HepG2 (cell line): ENCODE data around the gene CREG2. TPM values are rescaled to one million over a fixed set of nuclear protein-coding genes. Genes with fewer than 3 reads are reported as not detected.
A peak's percentile ranks its signal among the peaks of the same experiment; 100 is the strongest.

Experiments
- ARNTL ChIP-seq: sonication (generic); formaldehyde crosslinking; IDR thresholded peaks from 2 replicates; pipeline ENCODE4 v1.4.0; 2020; ENCODE audit warnings: mild to moderate bottlenecking, missing genetic modification reagents
- CBX1 ChIP-seq: IDR thresholded peaks from one replicate; pipeline ENCODE4 v1.6.1; 2016; ENCODE audit warnings: antibody characterized with exemption, low read depth
- CHD2 ChIP-seq: IDR thresholded peaks from 2 replicates; pipeline ENCODE4 v1.6.1; 2011; ENCODE audit warnings: low read depth, low read length, improper control_type of control experiment
- DNMT1 ChIP-seq: sonication (generic); formaldehyde crosslinking; IDR thresholded peaks from 2 replicates; pipeline ENCODE4 v1.5.1; 2020; ENCODE audit warnings: mild to moderate bottlenecking, missing genetic modification reagents
- ETS1 ChIP-seq: sonication (generic); formaldehyde crosslinking; IDR thresholded peaks from 2 replicates; pipeline ENCODE4 v1.4.0; 2020; ENCODE audit warnings: missing genetic modification reagents
- GLI4 ChIP-seq: sonication (generic); formaldehyde crosslinking; IDR thresholded peaks from 2 replicates; pipeline ENCODE4 v1.5.1; 2020; ENCODE audit warnings: missing genetic modification reagents, mild to moderate bottlenecking, moderate library complexity, borderline replicate concordance
- HIVEP1 ChIP-seq: sonication (generic); formaldehyde crosslinking; IDR thresholded peaks from 2 replicates; pipeline ENCODE4 v1.4.0; 2020; ENCODE audit warnings: mild to moderate bottlenecking, missing genetic modification reagents
- MEIS1 ChIP-seq: sonication (generic); formaldehyde crosslinking; IDR thresholded peaks from 2 replicates; pipeline ENCODE4 v1.9.0; 2021; ENCODE audit warnings: mild to moderate bottlenecking, missing genetic modification reagents, moderate library complexity, borderline replicate concordance
- MTF2 ChIP-seq: sonication (generic); formaldehyde crosslinking; IDR thresholded peaks from 2 replicates; pipeline ENCODE4 v1.5.0; 2020; ENCODE audit warnings: missing genetic modification reagents, borderline replicate concordance
- MXD1 ChIP-seq: sonication (generic); formaldehyde crosslinking; IDR thresholded peaks from 2 replicates; pipeline ENCODE4 v1.4.0; 2020; ENCODE audit warnings: mild to moderate bottlenecking, missing genetic modification reagents
- NR3C1 ChIP-seq: sonication (generic); formaldehyde crosslinking; IDR thresholded peaks from 2 replicates; pipeline ENCODE4 v1.4.0; 2020; ENCODE audit warnings: missing genetic modification reagents
- POLR2A ChIP-seq, 2 experiments: IDR thresholded peaks; 2 replicates each; pipeline ENCODE4 v1.6.1; 2011; ENCODE audit warnings: low read depth in 2 of 2, low read length in 2 of 2, mild to moderate bottlenecking in 1 of 2, moderate library complexity in 1 of 2; ENCODE audit not compliant: insufficient read depth in 1 of 2
- STAT6 ChIP-seq: sonication (generic); formaldehyde crosslinking; IDR thresholded peaks from 2 replicates; pipeline ENCODE4 v1.4.0; 2020; ENCODE audit warnings: missing genetic modification reagents, mild to moderate bottlenecking, borderline replicate concordance
- ZBTB3 ChIP-seq: sonication (generic); formaldehyde crosslinking; IDR thresholded peaks from 2 replicates; pipeline ENCODE4 v1.4.0; 2020; ENCODE audit warnings: low read depth, mild to moderate bottlenecking, moderate library complexity, missing genetic modification reagents, borderline replicate concordance
- ZMYM2 ChIP-seq: sonication (generic); formaldehyde crosslinking; IDR thresholded peaks from 2 replicates; pipeline ENCODE4 v1.8.0; 2022; ENCODE audit warnings: mild to moderate bottlenecking, missing genetic modification reagents
- ZNF639 ChIP-seq: conservative IDR thresholded peaks from 2 replicates; pipeline ENCODE4 v1.6.1; 2018; ENCODE audit warnings: missing genetic modification reagents
- ZNF782 ChIP-seq: sonication (generic); formaldehyde crosslinking; IDR thresholded peaks from 2 replicates; pipeline ENCODE4 v1.4.0; 2020; ENCODE audit warnings: missing genetic modification reagents, mild to moderate bottlenecking, borderline replicate concordance
- ZSCAN5A ChIP-seq: sonication (generic); formaldehyde crosslinking; IDR thresholded peaks from 2 replicates; pipeline ENCODE4 v1.8.0; 2022; ENCODE audit warnings: mild to moderate bottlenecking, missing genetic modification reagents, borderline replicate concordance
- polyA plus RNA-seq, 8 experiments: library from polyadenylated mRNA; depleted of rRNA in 3 of 8; stranded (reverse) in 7 of 8; unstranded in 1 of 8; fragments of >200 nt; fragmentation: Illumina TruSeq in 4 of 8; extraction: Trizol in 4 of 8; gene quantifications; 2 replicates each; pipeline versions ENCODE4 v1.2.1 to v1.2.3, GENCODE V29; 2011 to 2016; ENCODE audit warnings: low read depth in 4 of 8, missing spikeins in 1 of 8, mixed read lengths in 1 of 8; ENCODE audit not compliant: insufficient read depth in 1 of 8
- total RNA-seq, 5 experiments: library from RNA; depleted of rRNA; stranded (reverse); fragments of >200 nt; fragmentation: Illumina TruSeq; extraction: Trizol; gene quantifications; 2 replicates each; pipeline ENCODE4 v1.2.3, GENCODE V29; 2016; ENCODE audit warnings: low read depth in 1 of 5

The CREG2 gene
- total and polyA plus RNA-seq, 2 of the 13 experiments (the other 11 are each of a cell fraction or from before 2014, with no cell fraction given), result 0.18 to 0.26 TPM

GRCh38 chr2:101308432-101309210 is 78.7 kb downstream of the CREG2 start, which contains the start of gene RNF149 (continued):
- TF ChIP-seq ZNF639 (CRISPR knock-in tag) (peak; percentile 91), MTF2 (CRISPR knock-in tag) (peak; percentile 44; the same call in 1 of the 2 replicates), NR3C1 (no peak), ETS1 (peak; percentile 93; the same call in 1 of the 2 replicates), ZBTB3 (CRISPR knock-in tag) (peak; percentile 90), CBX1 (peak; percentile 90), HIVEP1 (CRISPR knock-in tag) (peak; percentile 96), ZNF782 (CRISPR knock-in tag) (peak; percentile 85; the same call in 1 of the 2 replicates), GLI4 (CRISPR knock-in tag) (peak; percentile 3; the same call in 1 of the 2 replicates), ZMYM2 (CRISPR knock-in tag) (peak; percentile 97), POLR2A (IDR thresholded peaks at IDR 0.05; ENCODE audit: insufficient read depth in 1 of 2, low read depth in 2 of 2, low read length in 2 of 2) (peak; percentile 90 to 98), STAT6 (CRISPR knock-in tag) (peak; percentile 89; the same call in 1 of the 2 replicates), CHD2 (no peak), ZSCAN5A (CRISPR knock-in tag) (no peak; the same call in 1 of the 2 replicates), ARNTL (CRISPR knock-in tag) (peak; percentile 80), MEIS1 (CRISPR knock-in tag) (peak; percentile 96; the same call in 1 of the 2 replicates), DNMT1 (CRISPR knock-in tag) (peak; percentile 96), MXD1 (CRISPR knock-in tag) (peak; percentile 92)
